ENCODE data around the gene MAGEA8.
"Not testable (repeated sequence)": the region's sequence is repeated elsewhere in the genome, so short reads cannot be mapped to it uniquely, and the experiment has no call there.

DNA sequence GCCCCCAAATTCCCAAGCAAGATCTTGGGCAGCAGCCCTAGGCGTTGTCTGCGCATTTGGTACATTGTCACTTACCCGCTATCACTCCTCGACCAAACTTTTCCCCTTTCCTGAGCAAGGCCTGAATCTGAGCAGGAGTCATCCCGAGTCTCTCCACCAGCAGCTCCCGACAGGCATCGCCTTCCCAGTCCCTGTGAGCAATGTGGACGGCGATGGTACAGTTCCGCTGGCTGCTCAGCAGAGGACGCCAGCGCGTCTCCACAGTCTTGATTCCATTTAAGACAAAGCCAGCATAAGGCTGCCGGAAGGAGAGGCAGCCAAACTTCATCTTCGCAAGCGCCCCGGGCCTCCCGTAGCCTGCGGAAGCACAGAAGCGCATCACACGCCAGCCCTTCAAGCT is 52.6 kb downstream of the MAGEA8 start:
- TF ChIP-seq CTCF (conservative IDR thresholded peaks at IDR 0.05 in 1 of 2, IDR thresholded peaks at IDR 0.05 in 1 of 2; ENCODE audit: low read depth in 1 of 2, low read length in 2 of 2); EZH2 (IDR thresholded peaks at IDR 0.05; ENCODE audit: low read length, missing control alignments): not testable (repeated sequence)
